DOHH2 (cell line): ENCODE measurements around the gene AEBP1.
A peak's percentile ranks its signal among the peaks of the same experiment; 100 is the strongest.

ENCODE experiments used
- EZH2phosphoT487 ChIP-seq: fragments of 200-600 bp; sonication (generic); IDR thresholded peaks from 2 replicates; pipeline ENCODE4 v1.6.1; 2017; ENCODE audit warnings: borderline replicate concordance, mild to moderate bottlenecking, antibody characterized with exemption, low read length, moderate library complexity, mixed read lengths
- TF ChIP-seq, protein P1 (sequence below): fragments of 200-600 bp; sonication (generic); IDR thresholded peaks from one replicate; pipeline ENCODE4 v1.5.1; 2014; ENCODE audit warnings: antibody characterized with exemption, mild to moderate bottlenecking, low read depth, low read length; ENCODE audit not compliant: poor library complexity, severe bottlenecking

DNA sequence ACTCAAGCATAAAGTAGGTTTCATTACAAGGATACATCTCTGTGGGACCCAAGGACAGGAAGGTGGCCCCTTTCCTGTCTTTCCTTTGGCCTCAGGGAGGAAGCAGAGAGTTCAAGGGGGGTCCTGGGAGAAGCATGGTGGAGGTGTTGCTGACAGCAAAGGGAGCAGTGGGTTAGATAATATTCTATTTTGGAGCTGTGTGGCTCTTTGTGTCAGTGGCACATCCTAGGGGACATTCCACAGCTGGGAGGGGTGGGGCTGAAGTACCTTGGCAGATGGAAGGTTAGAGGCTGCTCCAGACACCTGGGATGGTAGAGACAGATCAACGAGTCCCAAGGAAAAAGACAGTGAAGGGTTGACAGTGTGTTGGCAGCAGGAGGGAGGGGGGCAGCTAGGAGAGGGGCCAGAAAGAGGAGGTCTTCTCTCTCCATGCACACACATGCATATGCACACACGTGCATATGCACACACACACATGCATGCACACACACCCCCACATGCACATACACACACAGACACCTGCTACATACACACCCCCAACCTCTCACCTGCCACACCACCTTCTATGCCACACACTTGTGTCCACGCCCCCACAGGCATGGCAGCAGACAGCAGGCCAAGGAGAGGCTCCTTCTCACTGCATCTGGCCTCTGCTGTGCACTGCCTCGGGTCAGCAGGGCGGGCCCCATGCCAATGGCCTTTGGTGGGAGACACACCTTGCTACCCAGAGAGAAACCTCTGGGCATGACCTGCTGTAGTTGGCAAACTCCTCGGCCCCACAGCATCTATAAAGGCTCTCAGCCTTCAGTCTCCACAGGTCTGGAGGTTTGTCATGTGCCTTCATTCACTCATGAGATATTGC lies 24.8 kb downstream of the AEBP1 start:
- TF ChIP-seq, protein P1, sequence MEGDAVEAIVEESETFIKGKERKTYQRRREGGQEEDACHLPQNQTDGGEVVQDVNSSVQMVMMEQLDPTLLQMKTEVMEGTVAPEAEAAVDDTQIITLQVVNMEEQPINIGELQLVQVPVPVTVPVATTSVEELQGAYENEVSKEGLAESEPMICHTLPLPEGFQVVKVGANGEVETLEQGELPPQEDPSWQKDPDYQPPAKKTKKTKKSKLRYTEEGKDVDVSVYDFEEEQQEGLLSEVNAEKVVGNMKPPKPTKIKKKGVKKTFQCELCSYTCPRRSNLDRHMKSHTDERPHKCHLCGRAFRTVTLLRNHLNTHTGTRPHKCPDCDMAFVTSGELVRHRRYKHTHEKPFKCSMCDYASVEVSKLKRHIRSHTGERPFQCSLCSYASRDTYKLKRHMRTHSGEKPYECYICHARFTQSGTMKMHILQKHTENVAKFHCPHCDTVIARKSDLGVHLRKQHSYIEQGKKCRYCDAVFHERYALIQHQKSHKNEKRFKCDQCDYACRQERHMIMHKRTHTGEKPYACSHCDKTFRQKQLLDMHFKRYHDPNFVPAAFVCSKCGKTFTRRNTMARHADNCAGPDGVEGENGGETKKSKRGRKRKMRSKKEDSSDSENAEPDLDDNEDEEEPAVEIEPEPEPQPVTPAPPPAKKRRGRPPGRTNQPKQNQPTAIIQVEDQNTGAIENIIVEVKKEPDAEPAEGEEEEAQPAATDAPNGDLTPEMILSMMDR, result peak; percentile 4
- TF ChIP-seq EZH2phosphoT487, result no peak
